ENCODE results near the gene UGDH. TPM values are rescaled to one million over a fixed set of nuclear protein-coding genes. Genes with fewer than 3 reads are reported as not detected.
"Not testable (repeated sequence)": the region's sequence is repeated elsewhere in the genome, so short reads cannot be mapped to it uniquely, and the experiment has no call there.

UGDH gene
- total RNA-seq, 1 donor from 2014 or later, result 157 TPM

GRCh38 chr4:39466747-39467146 is 60.5 kb downstream of the UGDH start:
- H3K4me3 ChIP-seq, result no peak overlapping the region
- H2AFZ ChIP-seq (replicated peaks), result no peak overlapping the region
- peaks cover 16% of the 10 kb centered on the region for H3F3A ChIP-seq (ENCODE audit: low read depth)
- Mint-ChIP-seq H3K9me3 (no peaks in the 10 kb centered on the region), H3K4me3 (no peak overlapping the region), H3K27me3 (ENCODE audit: insufficient read depth, low read depth) (peaks cover 2% of the 10 kb centered on the region), H3K27ac (no peak overlapping the region), H3K36me3 (peaks cover 5% of the 10 kb centered on the region), H3K4me1 (peaks cover 2% of the 10 kb centered on the region)
- H3K4me1 ChIP-seq, result no peaks in the 10 kb centered on the region
- no peak overlapping the region for H3K9ac ChIP-seq
- H3K27me3 ChIP-seq, result no peaks in the 10 kb centered on the region
- no peak overlapping the region for H3K4me2 ChIP-seq
- no peaks in the 10 kb centered on the region for H3K79me2 ChIP-seq (ENCODE audit: low read depth)
- TF ChIP-seq EZH2phosphoT487 (IDR thresholded peaks at IDR 0.05) (no peak), CTCF (IDR thresholded peaks at IDR 0.05) (no peak), EZH2 (IDR thresholded peaks at IDR 0.05) (no peak)
- H3K9me3 ChIP-seq (ENCODE audit: low read depth), result no peaks in the 10 kb centered on the region
- peaks cover 10% of the 10 kb centered on the region for H3K36me3 ChIP-seq
- H4K20me1 ChIP-seq (ENCODE audit: low read depth), result no peaks in the 10 kb centered on the region
- DNase-seq (ENCODE audit: low spot score), result no peak
- no peak overlapping the region for H3K27ac ChIP-seq

GRCh38 chr4:39464886-39465501 is 62.2 kb downstream of the UGDH start:
- Histone ChIP-seq H3K9ac (no peak overlapping the region), H3K79me2 (ENCODE audit: low read depth) (peaks cover 13% of the 10 kb centered on the region), H4K20me1 (ENCODE audit: low read depth) (no peaks in the 10 kb centered on the region), H2AFZ (replicated peaks) (no peak overlapping the region), H3K36me3 (no peaks in the 10 kb centered on the region), H3K4me1 (no peaks in the 10 kb centered on the region), H3K4me3 (no peak overlapping the region), H3K9me3 (ENCODE audit: low read depth) (no peaks in the 10 kb centered on the region), H3F3A (ENCODE audit: low read depth) (peaks cover 16% of the 10 kb centered on the region), H3K27me3 (no peaks in the 10 kb centered on the region), H3K27ac (no peak overlapping the region), H3K4me2 (no peak overlapping the region)
- TF ChIP-seq EZH2phosphoT487 (IDR thresholded peaks at IDR 0.05) (no peak), EZH2 (IDR thresholded peaks at IDR 0.05) (no peak), CTCF (IDR thresholded peaks at IDR 0.05) (no peak)
- H3K27me3 Mint-ChIP-seq (ENCODE audit: insufficient read depth, low read depth), result no peaks in the 10 kb centered on the region
- peaks cover 2% of the 10 kb centered on the region for H3K4me1 Mint-ChIP-seq
- no peak overlapping the region for H3K27ac Mint-ChIP-seq
- no peak for DNase-seq (ENCODE audit: low spot score)
- no peak overlapping the region for H3K4me3 Mint-ChIP-seq
- no peaks in the 10 kb centered on the region for H3K9me3 Mint-ChIP-seq
- peaks cover 5% of the 10 kb centered on the region for H3K36me3 Mint-ChIP-seq

DNA sequence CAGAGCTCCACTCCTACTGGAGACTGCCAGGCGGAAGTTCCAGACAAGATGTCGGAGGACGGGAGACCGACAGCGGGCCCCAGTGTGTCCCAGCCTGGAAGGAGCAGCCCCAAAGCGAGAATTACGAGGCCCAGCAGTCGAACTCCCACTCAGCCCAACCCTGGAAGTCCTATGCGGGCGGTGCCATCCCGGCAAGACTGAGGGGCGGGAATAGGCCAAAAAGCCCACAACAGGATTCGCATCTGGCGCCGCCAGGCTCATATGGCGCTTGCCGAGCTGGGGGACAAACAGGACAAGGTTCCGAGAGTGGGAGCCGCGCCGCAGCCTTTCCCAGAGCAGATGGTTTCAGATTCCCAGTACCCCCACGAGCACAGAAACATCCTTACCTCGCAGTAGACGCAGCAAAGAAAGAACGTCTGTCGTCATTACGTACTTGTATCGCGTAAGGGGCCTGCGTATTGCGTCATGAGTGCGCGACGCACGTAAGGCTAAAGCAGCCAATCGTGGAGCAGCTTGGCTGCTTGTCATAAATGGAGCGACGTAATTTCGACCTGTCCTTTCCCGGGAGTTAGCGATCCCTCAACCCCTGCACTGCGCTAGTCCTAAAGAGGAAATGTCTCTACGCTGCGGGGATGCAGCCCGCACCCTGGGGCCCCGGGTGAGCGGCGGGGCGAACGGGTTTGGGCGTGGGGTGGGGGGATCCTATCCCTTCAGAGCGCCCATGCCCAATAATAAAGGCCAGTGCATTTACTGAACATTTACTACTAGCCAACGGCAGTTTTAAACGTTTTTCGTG is 68.5 kb downstream of the UGDH start, which contains the start of the genes LIAS and RPL9:
TSS of gene LIAS (plus strand) at position 552 of the 796 bp plus-strand sequence. CDS start at position 614, 62 bp downstream.
TSS of gene RPL9 (minus strand) at position 418 of the 796 bp plus-strand sequence. CDS start 483 bp downstream, outside the sequence.
- H3K4me3 ChIP-seq, result peak within 1 kb of the TSS; percentile 77
- Mint-ChIP-seq H3K4me3 (peak within 1 kb of the TSS; percentile 99), H3K36me3 (peaks cover 29% of the 10 kb centered on the region), H3K27me3 (ENCODE audit: insufficient read depth, low read depth) (no peaks in the 10 kb centered on the region), H3K27ac (peak within 1 kb of the TSS; percentile 99), H3K9me3 (no peaks in the 10 kb centered on the region), H3K4me1 (peaks cover 17% of the 10 kb centered on the region)
- H3K27ac ChIP-seq, result peak within 1 kb of the TSS; percentile 96
- TF ChIP-seq CTCF (IDR thresholded peaks at IDR 0.05), result no peak
- TF ChIP-seq EZH2 (IDR thresholded peaks at IDR 0.05), result peak; percentile 33
- peak within 1 kb of the TSS; percentile 99 for H3K9ac ChIP-seq
- peaks cover 62% of the 10 kb centered on the region for H3F3A ChIP-seq (ENCODE audit: low read depth)
- DNase-seq (ENCODE audit: low spot score), result peak; percentile 99
- peaks cover 20% of the 10 kb centered on the region for H3K4me1 ChIP-seq
- peaks cover 72% of the 10 kb centered on the region for H3K79me2 ChIP-seq (ENCODE audit: low read depth)
- peak within 1 kb of the TSS; percentile 86 for H2AFZ ChIP-seq (replicated peaks)
- H3K4me2 ChIP-seq, result peak within 1 kb of the TSS; percentile 84
- H4K20me1 ChIP-seq (ENCODE audit: low read depth), result peaks cover 47% of the 10 kb centered on the region
- peaks cover 34% of the 10 kb centered on the region for H3K36me3 ChIP-seq
- no peaks in the 10 kb centered on the region for H3K27me3 ChIP-seq
- no peaks in the 10 kb centered on the region for H3K9me3 ChIP-seq (ENCODE audit: low read depth)

- H3K9me3 ChIP-seq (ENCODE audit: low read depth); H3K9me3 Mint-ChIP-seq; H3K27me3 Mint-ChIP-seq (ENCODE audit: insufficient read depth, low read depth); H3K27me3 ChIP-seq; DNase-seq (ENCODE audit: low spot score): not testable (repeated sequence)
- peak overlapping the region; percentile 96 for H3K27ac ChIP-seq
- peaks cover 67% of the 10 kb centered on the region for H3F3A ChIP-seq (ENCODE audit: low read depth)
- peak overlapping the region; percentile 99 for H3K27ac Mint-ChIP-seq
- peaks cover 76% of the 10 kb centered on the region for H3K79me2 ChIP-seq (ENCODE audit: low read depth)
- H2AFZ ChIP-seq (replicated peaks), result peak overlapping the region; percentile 86
- H3K4me2 ChIP-seq, result peak overlapping the region; percentile 84
- H3K36me3 ChIP-seq, result peaks cover 38% of the 10 kb centered on the region
- peaks cover 51% of the 10 kb centered on the region for H4K20me1 ChIP-seq (ENCODE audit: low read depth)
- peaks cover 31% of the 10 kb centered on the region for H3K36me3 Mint-ChIP-seq
- peaks cover 20% of the 10 kb centered on the region for H3K4me1 ChIP-seq
- H3K9ac ChIP-seq, result peak overlapping the region; percentile 99
- H3K4me1 Mint-ChIP-seq, result peaks cover 17% of the 10 kb centered on the region
- H3K4me3 Mint-ChIP-seq, result peak overlapping the region; percentile 99
- peak overlapping the region; percentile 77 for H3K4me3 ChIP-seq
Observed at GRCh38 chr4:39458161-39458504, 69.1 kb downstream of the UGDH start.

All from neural progenitor cell (in vitro differentiated cells).